Stimulated activated CD4-positive, alpha-beta T cell treated with anti-CD3 and anti-CD28 coated beads, Interleukin-12 subunit alpha, Interleukin-12 subunit beta, amount 100 ng/mL, for 4 hours (primary cell): ENCODE data around the gene MYMX.
"Not testable (repeated sequence)": the region's sequence is repeated elsewhere in the genome, so short reads cannot be mapped to it uniquely, and the experiment has no call there.

ENCODE experiments used
- DNase-seq: peaks from one replicate; pipeline ENCODE4 v3.0.0-alpha.2; 2020

Gene MYMX

DNA sequence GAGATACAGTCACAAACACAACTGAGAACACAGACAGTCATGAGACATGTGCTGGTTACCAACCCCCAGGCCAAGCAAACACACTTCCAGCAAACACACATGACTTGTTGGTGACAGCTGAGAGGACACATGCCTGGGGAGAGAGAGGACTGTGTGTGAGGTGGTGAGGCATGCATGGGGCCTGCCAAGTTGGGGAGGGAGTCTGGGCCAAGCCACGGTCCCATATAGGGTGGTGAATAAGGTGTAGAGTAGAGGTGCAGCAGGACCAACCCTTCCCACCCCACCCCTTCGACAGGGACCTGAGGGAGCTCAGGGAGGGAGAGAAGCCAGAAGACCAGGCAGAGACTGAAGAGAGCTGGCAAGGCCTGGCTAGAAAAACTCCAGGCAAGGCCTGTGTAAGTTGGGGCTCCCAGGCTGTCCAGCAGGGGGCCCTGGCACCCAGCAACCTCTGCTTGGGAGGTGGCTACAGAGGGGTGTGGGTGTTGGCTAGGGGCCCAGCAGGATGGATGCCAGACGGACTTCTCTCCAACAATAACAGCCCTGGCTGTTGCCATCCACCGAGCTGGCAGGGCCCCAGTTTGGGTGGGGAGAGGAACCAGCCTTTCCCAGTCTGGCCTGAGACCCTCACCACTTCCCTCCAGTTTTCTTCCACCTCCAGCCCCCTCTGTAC, 4.7 kb downstream of the MYMX start:
- DNase-seq, result peak; percentile 62

DNA sequence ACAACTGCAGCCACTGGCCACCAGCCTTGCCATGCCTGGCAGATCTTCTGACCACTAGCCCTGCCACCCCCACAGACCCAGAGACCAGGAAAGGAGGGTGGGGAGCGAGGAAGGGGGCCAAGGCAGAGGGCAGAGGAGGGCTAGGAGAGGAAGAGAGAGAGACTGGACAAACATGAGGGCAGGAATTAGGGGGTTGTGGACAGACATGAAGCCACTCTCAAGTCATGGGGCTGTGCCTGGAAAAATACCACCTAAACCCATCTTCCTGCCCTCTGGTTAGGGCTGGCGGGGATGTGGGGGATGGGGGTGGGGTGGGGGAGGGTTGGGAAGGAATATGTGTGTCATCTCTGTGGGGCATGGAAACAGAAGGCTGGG, 5.2 kb downstream of the MYMX start:
- DNase-seq, result no peak

DNA sequence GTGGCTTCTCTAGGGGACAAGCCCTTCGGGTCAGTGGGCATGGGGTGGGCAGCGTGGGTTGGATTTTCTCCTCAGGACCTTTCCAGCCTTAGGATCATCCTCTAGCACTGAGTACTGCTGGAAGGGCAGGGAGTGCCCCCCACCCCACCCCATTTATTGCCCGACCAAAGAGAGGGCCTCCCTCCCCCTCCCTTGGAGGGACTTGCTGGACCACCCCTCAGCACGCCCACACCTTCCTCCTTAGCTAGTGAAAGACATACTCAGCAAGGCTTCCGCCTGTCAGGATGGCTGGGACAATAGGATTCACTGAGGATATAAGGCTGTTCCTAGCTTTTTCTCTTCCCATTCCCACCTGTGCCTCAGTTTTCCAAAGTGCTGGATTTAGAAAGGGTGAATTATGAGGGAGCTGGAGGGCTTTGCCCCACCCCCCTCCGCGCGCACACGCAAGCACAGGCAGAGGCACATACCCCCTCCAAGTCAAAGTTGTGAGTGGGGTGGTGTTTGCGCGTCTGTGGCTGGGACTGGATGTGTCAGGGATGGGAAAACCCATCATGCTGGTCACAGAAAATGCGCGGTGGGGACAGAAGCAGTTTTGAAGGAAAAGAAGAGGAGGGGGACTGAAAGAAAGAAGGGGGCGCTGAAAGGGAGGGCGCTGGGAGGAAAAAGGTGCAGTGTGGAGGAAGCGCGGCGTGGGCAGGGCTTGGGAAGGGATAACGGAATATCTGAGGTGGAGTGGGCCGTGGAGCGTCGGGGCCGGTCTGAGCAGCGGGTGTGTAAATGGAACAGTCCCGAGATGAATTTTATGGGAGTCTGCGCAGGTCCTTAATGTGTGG, 6.0 kb downstream of the MYMX start:
- DNase-seq, result peak; percentile 19

DNA sequence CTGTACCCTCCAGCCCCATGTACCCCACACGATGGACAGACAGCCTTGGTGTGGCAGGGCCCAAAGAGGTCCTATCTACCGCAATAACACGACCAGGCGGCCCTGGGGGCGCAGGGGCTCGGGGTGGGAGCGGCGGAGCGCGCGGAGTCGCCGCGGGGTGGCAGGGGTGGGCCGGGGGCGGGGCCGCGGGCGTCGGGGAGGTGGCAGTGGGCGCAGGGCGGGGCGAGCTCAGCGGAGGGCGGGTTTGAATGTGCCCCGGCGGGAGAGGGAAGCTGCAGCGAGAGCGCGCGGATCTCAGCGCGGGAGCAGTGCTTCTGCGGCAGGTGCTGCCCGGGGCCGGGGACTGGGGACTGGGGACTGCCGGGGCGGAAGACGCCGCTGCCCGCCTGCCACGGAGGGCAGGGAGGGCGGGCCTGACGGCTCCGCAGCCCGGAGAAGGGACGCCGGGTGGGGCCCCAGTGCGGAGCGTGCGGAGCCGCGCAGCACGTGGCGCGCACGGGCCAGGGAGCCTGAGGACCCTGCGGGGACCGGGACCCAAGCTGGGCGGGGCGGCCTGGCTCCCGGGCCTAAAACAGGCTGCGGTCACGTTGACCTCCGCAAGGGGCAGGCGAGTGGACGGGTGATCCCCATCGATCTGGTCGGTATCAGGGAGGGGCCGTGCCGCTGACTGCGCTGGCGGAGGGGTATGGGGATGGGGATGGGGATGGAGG, 6.7 kb downstream of the MYMX start, which contains the start of gene SLC29A1:
Gene SLC29A1, plus strand, starts transcription at position 277 of the 710 bp plus-strand sequence. CDS start 3,719 bp downstream, outside the sequence.
- DNase-seq, result peak; percentile 88

DNA sequence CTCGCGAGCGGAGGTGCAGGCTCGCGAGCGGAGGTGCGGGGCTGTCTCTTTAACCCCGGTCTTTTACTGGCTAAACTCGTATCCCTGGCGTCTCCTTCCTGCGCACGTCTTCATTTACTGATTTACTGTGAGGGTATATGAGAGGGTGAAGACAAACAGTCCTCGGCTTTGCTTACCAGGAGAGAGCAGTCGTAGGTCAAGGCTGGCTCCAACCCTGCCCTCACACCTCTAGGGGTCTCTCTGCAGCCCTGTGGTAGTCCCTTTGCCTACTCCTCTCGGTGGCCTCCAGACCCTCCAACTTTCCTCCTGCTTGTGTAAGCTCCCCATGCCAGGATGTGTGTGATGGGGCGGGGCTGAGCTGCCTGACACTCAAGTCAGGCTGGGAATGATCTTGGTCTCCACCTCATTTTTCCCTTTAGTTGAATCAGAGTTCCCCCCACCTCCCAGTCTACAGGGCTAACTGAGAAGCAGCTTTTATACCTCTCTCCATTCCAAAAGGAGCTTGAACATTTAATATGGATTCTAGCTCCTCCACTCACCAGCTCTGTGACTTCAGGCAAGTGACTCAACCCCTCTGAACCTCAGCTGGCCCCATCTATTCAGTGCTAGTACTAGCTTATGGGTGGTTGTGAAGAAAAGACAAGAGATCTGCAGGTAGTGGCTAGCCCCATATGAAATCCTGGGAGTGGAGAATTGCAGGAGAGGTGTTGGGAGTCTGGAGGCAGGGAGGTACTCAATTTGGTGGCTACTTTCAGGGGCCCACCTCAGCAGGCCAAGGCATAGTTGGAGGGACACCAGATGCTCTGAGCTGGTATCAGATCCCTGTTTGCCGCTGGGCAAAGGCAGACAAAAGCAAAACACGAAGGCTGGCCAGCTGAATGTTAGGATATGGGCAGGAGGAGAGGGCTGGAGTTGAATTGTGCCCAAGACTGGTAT, 7.6 kb downstream of the MYMX start:
- DNase-seq, result no peak

DNA sequence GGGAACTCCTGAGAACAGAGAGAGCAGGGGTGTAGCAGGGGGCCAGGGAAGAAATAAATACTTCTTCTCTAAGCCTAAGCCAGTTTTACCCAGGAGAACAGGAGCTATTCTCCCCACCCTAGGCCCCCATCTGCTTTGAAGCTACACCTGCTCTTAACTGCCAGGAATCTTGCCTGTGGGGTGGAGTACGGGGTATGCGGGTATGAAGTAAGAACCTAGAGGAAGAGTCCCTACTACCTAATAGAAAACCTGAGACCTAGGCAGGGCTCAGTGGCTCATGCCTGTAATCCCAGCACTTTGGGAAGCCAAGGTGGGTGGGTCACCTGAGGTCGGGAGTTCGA, 8.2 kb downstream of the MYMX start:
- no peak for DNase-seq

DNA sequence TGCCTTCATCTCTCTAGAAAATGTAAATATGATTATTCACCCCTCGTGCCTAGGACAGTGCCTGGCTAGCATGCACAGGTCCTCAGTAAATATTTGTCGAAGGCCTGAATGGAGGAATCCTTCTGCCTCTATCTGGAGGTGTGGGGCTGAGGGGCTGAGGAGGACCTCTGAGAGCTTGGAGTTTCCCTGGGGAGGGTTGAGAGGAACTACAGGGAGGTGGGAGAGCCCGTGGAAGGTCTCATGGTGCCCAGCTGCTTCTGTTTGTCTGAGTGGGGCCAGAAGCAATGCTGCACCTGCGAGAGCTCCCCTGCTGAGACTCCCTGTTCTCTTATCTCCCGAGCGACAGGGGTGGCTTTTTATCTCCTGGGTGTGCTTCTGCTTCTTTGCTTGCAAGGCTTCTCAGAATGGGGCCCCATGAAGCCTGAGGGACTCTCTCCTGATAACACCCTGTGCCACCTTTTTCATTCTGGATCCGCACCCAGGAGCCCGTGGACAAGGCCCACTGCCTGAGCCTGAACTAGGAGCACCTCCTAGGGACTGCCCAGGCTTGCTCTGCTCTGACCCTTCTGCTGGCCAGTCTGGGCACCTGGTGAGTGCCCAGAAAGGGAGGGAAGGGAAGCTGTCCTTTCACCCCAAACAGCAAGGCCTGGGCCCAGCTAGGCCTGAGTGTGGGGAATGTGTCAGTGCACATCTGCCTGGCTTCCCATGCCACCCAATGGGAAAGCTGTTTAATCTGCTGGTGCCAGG, 9.0 kb downstream of the MYMX start:
- no peak for DNase-seq

DNA sequence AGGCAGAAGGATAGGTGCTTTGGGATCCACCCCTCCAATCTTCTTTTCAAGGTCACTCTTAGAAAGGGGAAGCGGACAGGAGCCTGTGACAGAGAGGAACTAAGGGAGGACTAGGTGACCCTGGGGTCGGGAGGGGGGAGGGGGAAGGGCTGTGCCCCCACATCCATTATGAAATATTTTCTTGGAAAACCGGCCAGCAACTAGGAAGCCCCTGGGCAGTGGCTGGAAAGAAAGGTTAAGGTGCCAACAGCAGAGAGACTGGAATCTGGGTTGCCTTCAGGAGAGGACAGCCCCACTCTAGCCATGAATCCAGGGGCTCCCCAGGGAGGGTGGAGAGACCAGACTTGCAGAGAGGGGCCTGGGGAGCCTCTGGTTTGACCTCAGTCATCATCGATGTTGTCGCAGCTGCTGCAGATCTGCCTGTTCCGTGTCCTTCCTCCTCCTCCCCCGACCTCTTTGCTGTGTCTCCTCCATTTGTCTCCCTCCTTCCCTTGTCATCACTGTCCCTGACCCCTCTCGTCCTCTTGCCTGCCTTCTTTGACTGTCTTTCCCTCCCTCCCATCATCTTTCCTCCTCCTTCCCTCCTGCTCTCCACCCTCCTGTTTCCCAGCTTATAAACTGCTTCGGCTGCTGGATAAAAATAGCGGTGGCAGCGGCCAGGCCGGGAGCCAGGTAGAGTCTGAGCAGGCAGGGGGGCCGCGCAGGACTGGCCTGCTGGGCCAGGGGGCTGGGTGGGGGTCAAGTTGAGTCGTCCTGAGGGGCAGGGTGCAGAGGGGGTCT, 9.8 kb downstream of the MYMX start:
- no peak for DNase-seq

DNA sequence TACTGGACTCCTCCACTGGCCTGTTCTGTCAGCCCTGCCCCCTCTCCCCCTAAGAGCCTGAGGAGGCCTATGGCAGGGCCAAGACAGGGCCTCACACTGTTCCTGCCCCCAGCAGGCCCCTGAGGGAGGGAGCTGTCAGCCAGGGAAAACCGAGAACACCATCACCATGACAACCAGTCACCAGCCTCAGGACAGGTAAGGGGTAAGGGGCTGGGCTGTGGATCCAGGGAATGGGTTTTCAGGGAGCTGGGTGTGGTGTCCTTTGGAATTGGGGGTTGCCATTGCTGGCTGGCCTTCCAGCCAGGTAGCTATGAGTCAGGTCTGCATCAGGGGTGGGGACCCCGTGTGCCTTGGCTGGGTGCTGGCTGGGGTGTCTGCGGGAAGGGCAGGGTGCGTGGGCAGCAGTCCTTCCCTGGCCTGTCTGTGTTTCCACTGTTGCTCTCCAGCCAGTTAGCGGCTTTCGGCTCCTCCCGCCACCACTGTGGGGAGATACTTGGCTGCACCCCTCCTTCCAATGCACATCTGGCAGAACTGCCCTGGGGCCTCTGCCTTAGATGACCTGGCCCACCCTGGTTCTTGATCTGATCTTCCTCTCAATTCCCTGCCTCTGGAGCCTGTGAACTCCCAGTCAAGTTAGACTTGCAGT, 10.5 kb downstream of the MYMX start:
- DNase-seq, result no peak

DNA sequence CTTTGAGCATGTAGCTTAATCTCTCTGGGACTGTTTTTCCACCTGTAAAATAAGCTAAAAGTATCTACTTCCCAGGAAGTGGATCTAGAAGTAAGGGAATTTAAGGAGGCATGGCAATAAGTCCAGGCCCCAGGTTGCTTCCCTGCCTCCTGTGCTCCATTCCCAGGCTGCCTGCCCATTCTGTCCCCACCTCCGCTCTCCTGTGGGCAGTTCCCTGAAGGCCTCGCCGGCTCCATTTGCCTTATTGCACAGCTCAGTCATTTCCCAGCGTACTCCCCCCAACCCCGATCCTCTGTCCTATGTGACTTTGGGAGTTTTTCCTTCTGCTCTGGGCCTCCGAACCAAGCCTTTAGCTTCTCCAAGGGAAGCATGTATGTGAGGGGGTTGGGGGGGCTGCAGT, 11.3 kb downstream of the MYMX start:
- DNase-seq, result no peak

DNA sequence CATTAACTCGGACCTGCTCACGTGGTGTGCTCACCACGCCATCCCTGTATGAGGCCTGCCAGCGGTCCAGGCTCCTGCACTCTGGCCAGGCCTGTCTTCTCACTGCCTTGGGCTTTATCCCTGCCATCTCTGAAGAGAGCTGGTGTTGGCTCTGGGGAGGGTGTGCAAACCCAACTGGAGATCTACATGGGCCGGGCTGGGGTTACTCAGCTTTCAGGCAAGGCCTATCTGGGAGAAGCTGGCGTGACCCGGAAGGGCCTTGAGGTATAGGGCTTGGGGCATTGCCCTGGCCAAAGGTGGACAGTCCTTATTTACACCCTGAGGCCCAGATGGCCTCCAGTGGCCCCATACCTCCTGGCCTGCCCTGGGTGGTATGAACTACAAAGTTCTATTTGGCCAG, 11.7 kb downstream of the MYMX start:
- DNase-seq, result no peak

DNA sequence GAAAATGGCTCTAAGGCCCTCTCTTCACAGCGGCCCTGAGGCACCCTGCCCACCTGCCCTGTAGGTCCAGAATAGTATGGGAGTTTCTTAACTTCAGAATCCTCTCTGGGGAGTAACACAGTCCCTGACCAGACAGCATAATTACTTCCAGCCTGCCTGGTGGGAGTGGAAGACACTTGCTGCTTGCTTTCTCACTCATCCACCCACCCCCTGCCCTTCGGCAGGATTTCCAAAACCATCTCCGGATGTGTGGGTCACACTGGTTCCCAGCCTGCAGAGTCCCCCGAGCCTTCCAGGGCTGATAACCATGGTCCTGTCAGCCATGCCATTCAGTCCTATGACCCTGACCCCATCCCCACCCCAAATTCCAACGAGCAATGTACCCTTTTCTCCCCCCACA, 12.1 kb downstream of the MYMX start:
- no peak for DNase-seq

DNA sequence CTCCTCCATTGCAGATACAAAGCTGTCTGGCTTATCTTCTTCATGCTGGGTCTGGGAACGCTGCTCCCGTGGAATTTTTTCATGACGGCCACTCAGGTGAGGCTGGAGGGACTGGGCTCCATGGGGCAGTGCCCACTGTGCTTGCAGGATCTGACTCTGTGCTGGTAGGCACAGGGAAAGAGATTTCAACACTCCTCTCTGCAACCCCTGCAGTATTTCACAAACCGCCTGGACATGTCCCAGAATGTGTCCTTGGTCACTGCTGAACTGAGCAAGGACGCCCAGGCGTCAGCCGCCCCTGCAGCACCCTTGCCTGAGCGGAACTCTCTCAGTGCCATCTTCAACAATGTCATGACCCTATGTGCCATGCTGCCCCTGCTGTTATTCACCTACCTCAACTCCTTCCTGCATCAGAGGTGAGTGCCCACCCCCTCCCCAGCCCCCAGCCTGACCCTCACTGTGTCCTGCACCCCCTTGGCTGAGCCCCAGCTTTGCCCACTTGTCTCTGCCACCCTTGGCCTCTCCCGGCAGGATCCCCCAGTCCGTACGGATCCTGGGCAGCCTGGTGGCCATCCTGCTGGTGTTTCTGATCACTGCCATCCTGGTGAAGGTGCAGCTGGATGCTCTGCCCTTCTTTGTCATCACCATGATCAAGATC, 12.8 kb downstream of the MYMX start:
- DNase-seq, result no peak

DNA sequence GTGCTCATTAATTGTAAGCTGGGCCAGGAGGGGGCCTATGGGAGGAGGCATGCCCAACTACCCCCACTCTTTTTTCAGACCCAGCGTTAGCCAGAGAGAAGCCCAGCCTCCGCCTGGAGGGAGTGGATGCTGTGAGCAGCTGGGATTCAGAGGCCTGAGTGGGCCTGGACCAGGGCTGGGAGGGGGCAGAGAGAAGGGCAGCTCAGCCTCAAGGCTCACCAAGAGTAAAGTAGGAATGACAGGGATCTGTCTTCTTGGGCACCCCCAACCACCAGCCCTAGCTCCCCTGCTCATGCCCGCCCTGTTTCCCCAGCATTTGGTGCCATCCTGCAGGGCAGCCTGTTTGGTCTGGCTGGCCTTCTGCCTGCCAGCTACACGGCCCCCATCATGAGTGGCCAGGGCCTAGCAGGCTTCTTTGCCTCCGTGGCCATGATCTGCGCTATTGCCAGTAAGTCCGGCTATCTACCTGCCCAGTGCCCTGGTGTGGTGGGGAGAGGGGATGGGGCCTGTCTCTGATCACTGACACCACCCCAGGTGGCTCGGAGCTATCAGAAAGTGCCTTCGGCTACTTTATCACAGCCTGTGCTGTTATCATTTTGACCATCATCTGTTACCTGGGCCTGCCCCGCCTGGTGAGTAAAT, 13.4 kb downstream of the MYMX start:
- DNase-seq, result no peak

DNA sequence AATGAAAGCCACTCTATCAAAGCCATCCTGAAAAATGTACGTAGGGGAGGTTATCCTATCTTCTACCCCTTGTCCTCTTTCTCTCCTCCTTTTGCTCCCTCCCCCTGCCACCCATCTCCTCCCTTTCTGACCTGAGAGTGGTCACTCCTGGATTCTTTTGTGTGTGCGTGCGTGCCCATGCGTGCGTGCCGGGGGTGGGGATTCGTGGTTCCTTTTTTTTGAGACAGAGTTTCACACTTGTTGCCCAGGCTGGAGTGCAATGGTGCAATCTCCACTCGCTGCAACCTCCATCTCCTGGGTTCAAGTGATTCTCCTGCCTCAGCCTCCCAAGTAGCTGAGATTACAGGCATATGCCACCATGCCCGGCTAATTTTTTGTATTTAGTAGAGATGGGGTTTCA, 14.7 kb downstream of the MYMX start:
- not testable (repeated sequence) for DNase-seq

DNA sequence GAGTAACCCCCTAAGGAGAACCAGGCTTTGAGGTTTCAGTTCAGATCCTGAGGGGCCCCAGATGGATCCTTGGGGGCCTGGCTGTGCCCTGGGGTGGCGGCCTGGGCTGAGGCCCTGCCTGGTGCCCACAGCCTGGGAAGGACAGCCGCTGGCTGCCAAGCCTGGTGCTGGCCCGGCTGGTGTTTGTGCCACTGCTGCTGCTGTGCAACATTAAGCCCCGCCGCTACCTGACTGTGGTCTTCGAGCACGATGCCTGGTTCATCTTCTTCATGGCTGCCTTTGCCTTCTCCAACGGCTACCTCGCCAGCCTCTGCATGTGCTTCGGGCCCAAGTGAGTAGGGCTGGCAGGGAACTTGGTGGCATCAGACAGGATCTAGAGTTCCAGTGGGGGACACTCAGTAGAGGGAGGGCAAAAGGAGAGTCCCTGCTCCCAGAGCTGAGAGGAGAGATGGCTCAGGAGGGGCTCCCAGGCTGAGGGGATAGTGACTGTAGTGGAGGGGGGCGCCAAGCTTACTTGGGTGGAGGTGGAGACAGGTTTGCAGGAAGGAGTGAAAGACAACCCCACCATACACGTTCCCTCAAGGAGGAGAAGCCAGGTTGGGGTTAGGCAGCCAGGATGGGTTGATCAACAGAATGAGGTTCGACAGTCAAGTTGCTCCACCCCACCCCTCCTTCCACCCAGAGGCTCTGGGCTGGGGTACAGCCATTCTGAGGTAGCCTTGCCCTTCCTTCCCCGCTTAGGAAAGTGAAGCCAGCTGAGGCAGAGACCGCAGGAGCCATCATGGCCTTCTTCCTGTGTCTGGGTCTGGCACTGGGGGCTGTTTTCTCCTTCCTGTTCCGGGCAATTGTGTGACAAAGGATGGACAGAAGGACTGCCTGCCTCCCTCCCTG, 16.2 kb downstream of the MYMX start:
- DNase-seq, result no peak

DNA sequence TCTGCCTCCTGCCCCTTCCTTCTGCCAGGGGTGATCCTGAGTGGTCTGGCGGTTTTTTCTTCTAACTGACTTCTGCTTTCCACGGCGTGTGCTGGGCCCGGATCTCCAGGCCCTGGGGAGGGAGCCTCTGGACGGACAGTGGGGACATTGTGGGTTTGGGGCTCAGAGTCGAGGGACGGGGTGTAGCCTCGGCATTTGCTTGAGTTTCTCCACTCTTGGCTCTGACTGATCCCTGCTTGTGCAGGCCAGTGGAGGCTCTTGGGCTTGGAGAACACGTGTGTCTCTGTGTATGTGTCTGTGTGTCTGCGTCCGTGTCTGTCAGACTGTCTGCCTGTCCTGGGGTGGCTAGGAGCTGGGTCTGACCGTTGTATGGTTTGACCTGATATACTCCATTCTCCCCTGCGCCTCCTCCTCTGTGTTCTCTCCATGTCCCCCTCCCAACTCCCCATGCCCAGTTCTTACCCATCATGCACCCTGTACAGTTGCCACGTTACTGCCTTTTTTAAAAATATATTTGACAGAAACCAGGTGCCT, 16.9 kb downstream of the MYMX start:
- DNase-seq, result no peak
